K562 (cell line): Measurements from ENCODE around the gene DST. TPM values are rescaled to one million over a fixed set of nuclear protein-coding genes. Genes with fewer than 3 reads are reported as not detected.

Source experiments
- ATAC-seq: fragments of 200-7000 bp; cut with Tn5 transposase; 3 replicates; pipeline ENCODE4 v1.9.1; 2020; ENCODE audit warnings: moderate library complexity
- BruUV-seq: library from RNA; stranded (reverse); fragments of 400-500 nt; replicated peaks from 2 replicates; lab custom pipeline; 2021; lab: Mats Ljungman, UMichigan
- CTCF ChIA-PET: fragments of 300-600 bp; formaldehyde crosslinking; extraction: SDS; loops from one replicate; lab custom pipeline; 2021; ENCODE audit warnings: low intra/inter-chr PET ratio; lab: Yijun Ruan, JAX
- POLR2A ChIA-PET: fragments of 300-600, 350-650 bp; sonication (Branson Sonifier 250); formaldehyde crosslinking; extraction: SDS; loops from one replicate; lab custom pipeline; 2021; ENCODE audit warnings: antibody characterized with exemption, inconsistent platforms; lab: Yijun Ruan, JAX
- DNase-seq, 4 experiments: peaks; one replicate each; pipeline versions ENCODE4 v3.0.0 to v3.0.0-alpha.2; 2011 to 2018; ENCODE audit warnings: low spot score in 3 of 4, mixed read lengths in 3 of 4; ENCODE audit errors: extremely low read depth in 1 of 4
- FAIRE-seq: peaks from 2 replicates; lab custom pipeline; 2011; peaks lifted over from hg19 to GRCh38; lab: Jason Lieb, UNC
- H2AFZ ChIP-seq: 2 replicates; pipeline ENCODE4 v1.6.0; 2011; ENCODE audit warnings: low read depth, low read length, control low read depth, inconsistent platforms
- H3K27ac ChIP-seq: fragments of 200-600 bp; 3 replicates; pipeline ENCODE4 v1.8.0; 2011; ENCODE audit warnings: low read depth, mild to moderate bottlenecking, control low read depth, inconsistent platforms, low read length, moderate library complexity, mixed read lengths; ENCODE audit errors: extremely low read depth
- H3K27me3 ChIP-seq, 2 experiments: fragments of 300-600 bp in 1 of 2; 2 replicates in 1 of 2; 3 replicates in 1 of 2; pipeline versions ENCODE4 v1.6.0 to v1.8.0; 2011; ENCODE audit warnings: inconsistent platforms in 2 of 2, low read length in 2 of 2, mild to moderate bottlenecking in 1 of 2, mixed read lengths in 1 of 2, moderate library complexity in 1 of 2; ENCODE audit not compliant: control insufficient read depth in 2 of 2, insufficient read depth in 2 of 2
- H3K36me3 ChIP-seq: fragments of 300-600 bp; 3 replicates; pipeline ENCODE4 v1.8.0; 2011; ENCODE audit warnings: mild to moderate bottlenecking, low read length, inconsistent platforms; ENCODE audit not compliant: control insufficient read depth, insufficient read depth
- H3K4me1 ChIP-seq, 2 experiments: fragments of 200-600 bp in 1 of 2; replicated peaks in 1 of 2; 2 replicates in 1 of 2; 3 replicates in 1 of 2; pipeline versions ENCODE4 v1.5.1 to v1.8.0; 2011; ENCODE audit warnings: inconsistent platforms in 2 of 2, low read length in 2 of 2, mild to moderate bottlenecking in 1 of 2, mixed read lengths in 1 of 2, moderate library complexity in 1 of 2; ENCODE audit not compliant: control insufficient read depth in 2 of 2, insufficient read depth in 2 of 2
- H3K4me2 ChIP-seq: 2 replicates; pipeline ENCODE4 v1.6.1; 2011; ENCODE audit warnings: low read length, control low read depth, inconsistent platforms, mixed read lengths; ENCODE audit not compliant: insufficient read depth
- H3K4me3 ChIP-seq: fragments of 200-600 bp; sonication (generic), shearing (Covaris generic); 2 replicates; pipeline ENCODE4 v1.5.1; 2016; ENCODE audit warnings: control low read depth, inconsistent platforms
- H3K79me2 ChIP-seq: fragments of 200-600 bp; 3 replicates; pipeline ENCODE4 v1.8.0; 2011; ENCODE audit warnings: low read length, inconsistent platforms; ENCODE audit not compliant: control insufficient read depth, insufficient read depth
- H3K9ac ChIP-seq, 2 experiments: 2 replicates each; pipeline versions ENCODE4 v1.6.0 to v1.6.1; 2011; ENCODE audit warnings: low read depth in 2 of 2, low read length in 2 of 2, control low read depth in 1 of 2, inconsistent platforms in 1 of 2, mild to moderate bottlenecking in 1 of 2, mixed read lengths in 1 of 2; ENCODE audit not compliant: insufficient read depth in 1 of 2
- H3K9me1 ChIP-seq: one replicate; pipeline ENCODE4 v1.6.0; 2011; ENCODE audit warnings: inconsistent platforms, mild to moderate bottlenecking, low read length, moderate library complexity; ENCODE audit not compliant: control insufficient read depth, insufficient read depth
- H3K9me3 ChIP-seq: replicated peaks from 2 replicates; pipeline ENCODE4 v1.5.1; 2011; ENCODE audit warnings: low read depth, low read length, inconsistent platforms; ENCODE audit not compliant: control insufficient read depth, insufficient read depth
- H4K20me1 ChIP-seq: replicated peaks from 2 replicates; pipeline ENCODE4 v1.6.1; 2011; ENCODE audit warnings: low read length, inconsistent platforms, mixed read lengths; ENCODE audit not compliant: control insufficient read depth, insufficient read depth
- ATF3 ChIP-seq, 2 experiments: fragments of 450-650 bp in 1 of 2; sonication (generic) in 1 of 2; formaldehyde crosslinking in 1 of 2; IDR thresholded peaks in 1 of 2; conservative IDR thresholded peaks in 1 of 2; 2 replicates each; pipeline versions ENCODE4 v1.6.1 to v1.8.1; 2016 to 2023; ENCODE audit warnings: mild to moderate bottlenecking in 2 of 2, moderate library complexity in 2 of 2, inconsistent platforms in 1 of 2, missing genetic modification reagents in 1 of 2
- MCM2 ChIP-seq: fragments of 450-650 bp; IDR thresholded peaks from 2 replicates; pipeline ENCODE4 v1.6.1; 2017; ENCODE audit warnings: low read depth, mild to moderate bottlenecking
- MCM7 ChIP-seq, 2 experiments: fragments of 450-650 bp; IDR thresholded peaks; 2 replicates each; pipeline ENCODE4 v1.6.1; 2016 to 2018
- MTA2 ChIP-seq: fragments of 450-650 bp; IDR thresholded peaks from 2 replicates; pipeline ENCODE4 v1.6.1; 2016; ENCODE audit warnings: low read depth
- PBX2 ChIP-seq, 2 experiments: IDR thresholded peaks in 1 of 2; conservative IDR thresholded peaks in 1 of 2; 2 replicates each; pipeline ENCODE4 v1.6.1; 2016; ENCODE audit warnings: low read depth in 2 of 2, mild to moderate bottlenecking in 1 of 2, missing compliant biosample characterization in 1 of 2, missing genetic modification characterization in 1 of 2, moderate library complexity in 1 of 2
- PTTG1 ChIP-seq: fragments of 450-650 bp; IDR thresholded peaks from 2 replicates; pipeline ENCODE4 v1.6.1; 2016; ENCODE audit warnings: low read depth, mild to moderate bottlenecking, missing genetic modification characterization, missing compliant biosample characterization
- TCF3 ChIP-seq: sonication (generic); formaldehyde crosslinking; IDR thresholded peaks from 2 replicates; pipeline ENCODE4 v1.4.0; 2020; ENCODE audit warnings: mild to moderate bottlenecking, missing genetic modification reagents
- THAP7 ChIP-seq: fragments of 250-450 bp; sonication (Bioruptor Pico); IDR thresholded peaks from 2 replicates; pipeline ENCODE4 v1.5.0; 2021
- ZNF41 ChIP-seq: fragments of 250-450 bp; sonication (Bioruptor Pico); conservative IDR thresholded peaks from 2 replicates; pipeline ENCODE4 v1.4.0; 2020; ENCODE audit warnings: mild to moderate bottlenecking
- WGBS: fragments of 100-300 bp; shearing (Covaris generic); methylation state at CpG from one replicate; pipeline ENCODE4 v1.1.6; 2016; ENCODE audit warnings: low coverage, mixed read lengths; ENCODE audit not compliant: insufficient coverage; ENCODE audit errors: missing lambda C conversion rate; 5-methylcytosine and 5-hydroxymethylcytosine counted together
- in situ Hi-C: fragments of 300-500 bp; cut with MboI; formaldehyde crosslinking; loops from 4 replicates; pipeline ENCODE4 v1.15.0; 2018; ENCODE audit warnings: inconsistent platforms, mixed read lengths
- intact Hi-C: fragments of 100-400 bp; cut with micrococcal nuclease; formaldehyde crosslinking; loops from 2 replicates; pipeline ENCODE4 v1.14.2; 2022
- polyA plus RNA-seq, 8 experiments: library from polyadenylated mRNA; depleted of rRNA in 4 of 8; stranded (reverse) in 5 of 8; unstranded in 3 of 8; fragments of >200 nt; fragmentation: Nextera tagmentation in 2 of 8; fragmentation: Illumina TruSeq in 1 of 8; extraction: Ambion mirVana in 2 of 8; extraction: Trizol in 1 of 8; gene quantifications; 2 replicates each; pipeline versions ENCODE4 v1.2.1 to v1.2.3, GENCODE V29; 2011 to 2014; ENCODE audit warnings: inconsistent platforms in 1 of 8, missing spikeins in 1 of 8
- total RNA-seq, 7 experiments: library from RNA; depleted of rRNA in 6 of 7; stranded (reverse); fragments of >200 nt in 6 of 7; fragmentation: Illumina TruSeq in 2 of 7; extraction: Trizol in 2 of 7; gene quantifications; 2 replicates each; pipeline versions ENCODE4 v1.2.1 to v1.2.3, GENCODE V29; 2011 to 2021; ENCODE audit warnings: low replicate concordance in 1 of 7

DST gene
- total and polyA plus RNA-seq, 9 of the 15 experiments (the other 6 are each of a cell fraction or from before 2014, with no cell fraction given): 5.2 to 21.9 (median 13.3) TPM

GRCh38 chr6:56531839-56532595 lies 110.7 kb downstream of the DST start:
- Histone ChIP-seq H3K9me3 (no peaks in the 10 kb centered on the region), H3K36me3 (no peaks in the 10 kb centered on the region), H4K20me1 (no peaks in the 10 kb centered on the region), H3K9ac (no peak overlapping the region), H2AFZ (no peak overlapping the region), H3K4me1 (no peaks in the 10 kb centered on the region), H3K4me3 (no peak overlapping the region), H3K27me3 (no peaks in the 10 kb centered on the region), H3K4me2 (no peak overlapping the region), H3K79me2 (no peaks in the 10 kb centered on the region), H3K27ac (no peak overlapping the region), H3K9me1 (no peaks in the 10 kb centered on the region)
- 72% methylated on average over 5 of the region's 5 CpGs for WGBS
- POLR2A ChIA-PET: interaction anchor here (1.1 to 3.0 kb wide), 2 partner anchors 10 kb away, joined by 4 to 16 read pairs; no protein-coding TSS in a partner anchor
- no TSS peak for BruUV-seq
- in situ Hi-C loops (no loop called here), intact Hi-C loops (no loop called here)
- ATAC-seq (no peak), DNase-seq (no peak), FAIRE-seq (no peak)
- CTCF ChIA-PET: no interaction called here
- TF ChIP-seq MCM2: no peak
- no peak for TF ChIP-seq THAP7 (CRISPR knock-in tag)

- no peak overlapping the region for H3K4me2 ChIP-seq
- H3K27ac ChIP-seq: no peak overlapping the region
- ChIA-PET CTCF (no interaction called here), POLR2A (interaction anchor here (0.7 to 0.9 kb wide), 4 partner anchors 9 to 13 kb away, joined by 3 to 4 read pairs (median 4); no protein-coding TSS in a partner anchor)
- no peaks in the 10 kb centered on the region for H3K9me3 ChIP-seq
- no peak for FAIRE-seq
- H3K27me3 ChIP-seq: no peaks in the 10 kb centered on the region
- H3K4me3 ChIP-seq: no peak overlapping the region
- H3K79me2 ChIP-seq: no peaks in the 10 kb centered on the region
- DNase-seq: no peak
- H4K20me1 ChIP-seq: no peaks in the 10 kb centered on the region
- intact Hi-C loops: no loop called here
- no peak overlapping the region for H3K9ac ChIP-seq
- BruUV-seq: no TSS peak
- in situ Hi-C loops: no loop called here
- 69% methylated on average over 4 of the region's 4 CpGs for WGBS
- peaks cover 3% of the 10 kb centered on the region; the same call in 1 of the 3 replicates for H3K36me3 ChIP-seq
- H2AFZ ChIP-seq: no peak overlapping the region
- no peaks in the 10 kb centered on the region for H3K9me1 ChIP-seq
- no peaks in the 10 kb centered on the region for H3K4me1 ChIP-seq
- ATAC-seq: no peak
- TF ChIP-seq ATF3 (IDR thresholded peaks at IDR 0.05): peak; percentile 75
- no peak for TF ChIP-seq ATF3 (CRISPR knock-in tag; conservative IDR thresholded peaks at IDR 0.05)
- no peak for TF ChIP-seq PTTG1 (tag)
- TF ChIP-seq MCM7 (IDR thresholded peaks at IDR 0.05): no peak
- TF ChIP-seq TCF3 (CRISPR knock-in tag): no peak
- TF ChIP-seq MTA2: no peak
- no peak for TF ChIP-seq PBX2 (CRISPR knock-in tag; IDR thresholded peaks at IDR 0.05; ENCODE audit: low read depth)
- TF ChIP-seq PBX2 (tag; conservative IDR thresholded peaks at IDR 0.05; ENCODE audit: low read depth): no peak
- TF ChIP-seq ZNF41 (CRISPR knock-in tag): no peak
These were observed 113.0 kb downstream of the DST start for GRCh38 chr6:56529594-56530191.
